ENCODE results near the gene CD209.

- TF ChIP-seq, protein P1, sequence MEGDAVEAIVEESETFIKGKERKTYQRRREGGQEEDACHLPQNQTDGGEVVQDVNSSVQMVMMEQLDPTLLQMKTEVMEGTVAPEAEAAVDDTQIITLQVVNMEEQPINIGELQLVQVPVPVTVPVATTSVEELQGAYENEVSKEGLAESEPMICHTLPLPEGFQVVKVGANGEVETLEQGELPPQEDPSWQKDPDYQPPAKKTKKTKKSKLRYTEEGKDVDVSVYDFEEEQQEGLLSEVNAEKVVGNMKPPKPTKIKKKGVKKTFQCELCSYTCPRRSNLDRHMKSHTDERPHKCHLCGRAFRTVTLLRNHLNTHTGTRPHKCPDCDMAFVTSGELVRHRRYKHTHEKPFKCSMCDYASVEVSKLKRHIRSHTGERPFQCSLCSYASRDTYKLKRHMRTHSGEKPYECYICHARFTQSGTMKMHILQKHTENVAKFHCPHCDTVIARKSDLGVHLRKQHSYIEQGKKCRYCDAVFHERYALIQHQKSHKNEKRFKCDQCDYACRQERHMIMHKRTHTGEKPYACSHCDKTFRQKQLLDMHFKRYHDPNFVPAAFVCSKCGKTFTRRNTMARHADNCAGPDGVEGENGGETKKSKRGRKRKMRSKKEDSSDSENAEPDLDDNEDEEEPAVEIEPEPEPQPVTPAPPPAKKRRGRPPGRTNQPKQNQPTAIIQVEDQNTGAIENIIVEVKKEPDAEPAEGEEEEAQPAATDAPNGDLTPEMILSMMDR (IDR thresholded peaks at IDR 0.05; ENCODE audit: extremely low read depth in 1 of 2, insufficient read depth in 1 of 2, low read depth in 1 of 2, low read length in 2 of 2) = no peak
- TF ChIP-seq POLR2A (IDR thresholded peaks at IDR 0.05; ENCODE audit: low read depth, low read length) (no peak), EZH2 (IDR thresholded peaks at IDR 0.05; ENCODE audit: borderline replicate concordance, low read depth, low read length, severe bottlenecking) (no peak), POLR2AphosphoS5 (IDR thresholded peaks at IDR 0.05; ENCODE audit: insufficient read depth, low read depth, low read length) (no peak), FOS (IDR thresholded peaks at IDR 0.05; ENCODE audit: borderline replicate concordance, insufficient read depth, low read length) (no peak)
These were observed 28.4 kb upstream of the CD209 start for GRCh38 chr19:7775761-7776160.

Data from endothelial cell of umbilical vein (primary cell).